ENCODE measurements around the gene ALK.

Gene ALK

DNA sequence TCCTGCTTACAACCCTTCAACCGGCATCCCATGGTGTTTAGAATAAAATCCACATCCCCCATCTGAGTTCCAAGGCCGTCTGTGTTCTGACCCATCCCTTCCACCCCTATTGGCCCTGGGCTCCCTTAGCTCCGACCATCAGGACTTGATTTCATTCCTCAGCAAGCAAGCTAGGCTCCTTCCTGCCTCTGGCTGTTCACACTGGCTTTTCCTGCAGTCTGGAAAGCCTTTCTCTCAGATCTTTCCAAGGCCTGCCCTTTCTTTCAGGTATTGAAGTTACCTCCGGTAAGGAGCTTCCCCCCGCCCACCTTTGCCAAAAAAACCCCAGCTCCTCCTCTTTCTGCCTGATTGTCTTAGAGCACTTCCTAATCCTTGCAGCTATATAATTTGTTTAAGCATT lies 719.4 kb downstream of the ALK start:
- Histone ChIP-seq H2AFZ (ENCODE audit: low read length) (no peak overlapping the region), H3K4me1 (ENCODE audit: insufficient read depth, low read length, severe bottlenecking) (no peaks in the 10 kb centered on the region), H3K4me3 (ENCODE audit: low read depth, low read length, poor library complexity, severe bottlenecking) (no peak overlapping the region)

DNA sequence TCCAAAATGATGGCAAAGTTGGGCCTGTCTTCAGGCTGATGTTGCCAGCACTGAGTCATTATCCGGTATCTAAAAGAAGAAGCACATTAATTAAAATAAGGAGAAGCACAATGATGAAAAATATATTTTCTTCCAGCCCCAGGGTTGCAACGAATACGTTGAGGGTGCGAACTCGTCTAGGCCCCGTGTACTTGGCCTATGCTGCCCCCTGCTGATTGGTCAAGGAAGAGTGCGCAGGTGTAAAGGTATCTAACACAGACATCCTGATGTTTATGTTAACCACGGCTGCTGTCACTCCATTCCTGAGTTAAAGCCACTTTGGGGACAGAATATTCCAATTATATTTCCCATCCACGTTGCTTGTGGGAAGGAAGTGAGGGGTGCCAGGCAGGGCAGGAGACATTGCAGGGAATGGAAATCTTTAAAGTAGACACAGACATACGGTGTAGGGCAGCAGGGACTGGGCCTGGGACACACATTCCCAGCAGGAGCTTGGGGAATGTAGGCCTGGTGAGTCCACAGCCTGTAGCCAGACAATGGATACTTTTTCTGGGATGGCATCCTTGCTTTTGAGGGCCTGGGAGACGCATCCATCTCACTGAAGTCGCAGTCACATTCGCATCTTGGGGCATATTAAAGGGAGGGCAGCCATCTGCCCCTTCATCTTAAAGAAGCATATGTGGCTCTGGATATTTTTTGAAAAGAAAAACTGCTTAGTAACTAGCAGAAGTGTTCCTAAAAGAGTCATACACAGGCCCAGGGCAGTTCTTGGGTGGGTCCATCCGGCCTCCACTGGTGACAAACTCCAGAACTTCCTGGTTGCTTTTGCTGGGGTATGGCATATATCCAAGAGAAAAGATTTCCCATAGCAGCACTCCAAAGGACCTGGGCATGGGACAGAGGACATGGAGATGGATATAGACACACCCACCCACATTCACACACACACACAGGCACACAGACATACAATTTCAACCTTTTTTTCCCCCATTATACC lies 724.3 kb downstream of the ALK start:
- Histone ChIP-seq H3K79me2 (ENCODE audit: insufficient read depth, low read length) (no peaks in the 10 kb centered on the region), H3K9ac (ENCODE audit: low read length) (no peak overlapping the region), H3K4me3 (ENCODE audit: low read depth, low read length, poor library complexity, severe bottlenecking) (no peak overlapping the region), H3K9me3 (ENCODE audit: low read length) (no peaks in the 10 kb centered on the region), H3K27me3 (ENCODE audit: insufficient read depth, low read length) (no peaks in the 10 kb centered on the region), H3K4me1 (ENCODE audit: insufficient read depth, low read length, severe bottlenecking) (no peaks in the 10 kb centered on the region), H3K27ac (ENCODE audit: low read depth, low read length, poor library complexity, severe bottlenecking) (no peak overlapping the region), H2AFZ (ENCODE audit: low read length) (no peak overlapping the region), H3K36me3 (ENCODE audit: insufficient read depth, low read length) (no peaks in the 10 kb centered on the region), H3K9me2 (ENCODE audit: low read depth, low read length) (no peaks in the 10 kb centered on the region), H4K20me1 (ENCODE audit: insufficient read depth, low read length) (no peaks in the 10 kb centered on the region), H3K4me2 (ENCODE audit: low read length) (no peak overlapping the region), H3F3A (ENCODE audit: insufficient read depth, low read length) (no peaks in the 10 kb centered on the region)
- TF ChIP-seq, protein P1, sequence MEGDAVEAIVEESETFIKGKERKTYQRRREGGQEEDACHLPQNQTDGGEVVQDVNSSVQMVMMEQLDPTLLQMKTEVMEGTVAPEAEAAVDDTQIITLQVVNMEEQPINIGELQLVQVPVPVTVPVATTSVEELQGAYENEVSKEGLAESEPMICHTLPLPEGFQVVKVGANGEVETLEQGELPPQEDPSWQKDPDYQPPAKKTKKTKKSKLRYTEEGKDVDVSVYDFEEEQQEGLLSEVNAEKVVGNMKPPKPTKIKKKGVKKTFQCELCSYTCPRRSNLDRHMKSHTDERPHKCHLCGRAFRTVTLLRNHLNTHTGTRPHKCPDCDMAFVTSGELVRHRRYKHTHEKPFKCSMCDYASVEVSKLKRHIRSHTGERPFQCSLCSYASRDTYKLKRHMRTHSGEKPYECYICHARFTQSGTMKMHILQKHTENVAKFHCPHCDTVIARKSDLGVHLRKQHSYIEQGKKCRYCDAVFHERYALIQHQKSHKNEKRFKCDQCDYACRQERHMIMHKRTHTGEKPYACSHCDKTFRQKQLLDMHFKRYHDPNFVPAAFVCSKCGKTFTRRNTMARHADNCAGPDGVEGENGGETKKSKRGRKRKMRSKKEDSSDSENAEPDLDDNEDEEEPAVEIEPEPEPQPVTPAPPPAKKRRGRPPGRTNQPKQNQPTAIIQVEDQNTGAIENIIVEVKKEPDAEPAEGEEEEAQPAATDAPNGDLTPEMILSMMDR (IDR thresholded peaks at IDR 0.05; ENCODE audit: low read length): peak; percentile 88
- TF ChIP-seq EZH2 (IDR thresholded peaks at IDR 0.05; ENCODE audit: borderline replicate concordance, low read length): no peak

More for the DNA sequence above, 719.4 kb downstream of the ALK start:
- TF ChIP-seq EZH2 (IDR thresholded peaks at IDR 0.05; ENCODE audit: borderline replicate concordance, low read length): no peak
- TF ChIP-seq, protein P1 (IDR thresholded peaks at IDR 0.05; ENCODE audit: low read length): no peak
- Histone ChIP-seq H3K79me2 (ENCODE audit: insufficient read depth, low read length) (no peaks in the 10 kb centered on the region), H3K4me2 (ENCODE audit: low read length) (no peak overlapping the region), H3K27ac (ENCODE audit: low read depth, low read length, poor library complexity, severe bottlenecking) (no peak overlapping the region), H3K9me3 (ENCODE audit: low read length) (no peaks in the 10 kb centered on the region), H3K9ac (ENCODE audit: low read length) (no peak overlapping the region), H3K27me3 (ENCODE audit: insufficient read depth, low read length) (no peaks in the 10 kb centered on the region), H3F3A (ENCODE audit: insufficient read depth, low read length) (no peaks in the 10 kb centered on the region), H4K20me1 (ENCODE audit: insufficient read depth, low read length) (no peaks in the 10 kb centered on the region), H3K36me3 (ENCODE audit: insufficient read depth, low read length) (no peaks in the 10 kb centered on the region), H3K9me2 (ENCODE audit: low read depth, low read length) (no peaks in the 10 kb centered on the region)

DNA sequence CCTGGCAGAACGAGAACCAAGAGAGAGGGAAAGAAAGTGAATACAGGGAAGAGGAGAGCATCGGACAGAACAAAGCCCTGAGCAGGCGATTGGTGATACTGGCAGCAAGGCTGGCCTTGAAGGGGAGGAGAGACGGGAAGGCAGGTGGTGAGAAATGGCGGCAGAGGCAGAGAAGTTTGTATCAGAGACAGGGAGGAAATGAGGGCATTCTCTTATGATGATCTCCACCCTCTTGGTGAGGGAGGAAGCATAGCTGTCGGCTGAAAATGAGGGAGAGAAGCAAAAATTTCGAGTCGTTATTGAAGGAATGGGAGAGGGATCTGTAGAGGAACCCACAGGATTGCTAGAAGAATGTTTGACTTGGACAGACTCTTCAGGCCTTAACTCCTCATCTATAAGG lies 725.6 kb downstream of the ALK start:
- Histone ChIP-seq H3K36me3 (ENCODE audit: insufficient read depth, low read length) (no peaks in the 10 kb centered on the region), H3K9me3 (ENCODE audit: low read length) (no peaks in the 10 kb centered on the region), H3K27me3 (ENCODE audit: insufficient read depth, low read length) (no peaks in the 10 kb centered on the region), H3K9ac (ENCODE audit: low read length) (no peak overlapping the region), H4K20me1 (ENCODE audit: insufficient read depth, low read length) (no peaks in the 10 kb centered on the region), H3K27ac (ENCODE audit: low read depth, low read length, poor library complexity, severe bottlenecking) (no peak overlapping the region), H3F3A (ENCODE audit: insufficient read depth, low read length) (no peaks in the 10 kb centered on the region), H3K4me3 (ENCODE audit: low read depth, low read length, poor library complexity, severe bottlenecking) (no peak overlapping the region), H3K9me2 (ENCODE audit: low read depth, low read length) (no peaks in the 10 kb centered on the region), H2AFZ (ENCODE audit: low read length) (no peak overlapping the region), H3K4me2 (ENCODE audit: low read length) (no peak overlapping the region), H3K79me2 (ENCODE audit: insufficient read depth, low read length) (no peaks in the 10 kb centered on the region), H3K4me1 (ENCODE audit: insufficient read depth, low read length, severe bottlenecking) (no peaks in the 10 kb centered on the region)
- no peak for TF ChIP-seq EZH2 (IDR thresholded peaks at IDR 0.05; ENCODE audit: borderline replicate concordance, low read length)
- TF ChIP-seq, protein P1 (IDR thresholded peaks at IDR 0.05; ENCODE audit: low read length): no peak
